ENCODE results near the gene S100Z. TPM values are rescaled to one million over a fixed set of nuclear protein-coding genes. Genes with fewer than 3 reads are reported as not detected.
"Not testable (repeated sequence)": the region's sequence is repeated elsewhere in the genome, so short reads cannot be mapped to it uniquely, and the experiment has no call there.

Gene S100Z
- total and polyA plus RNA-seq, 2 of the 8 experiments (the other 6 are each of a cell fraction or from before 2014, with no cell fraction given) = 0.30 TPM; not detected in 1

GRCh38 chr5:76854644-76855043, 4.8 kb downstream of the S100Z start (continued):
- TF ChIP-seq FOSL1 (IDR thresholded peaks at IDR 0.05; ENCODE audit: insufficient read depth, low read depth, low read length) = no peak
- TF ChIP-seq RAD21 (IDR thresholded peaks at IDR 0.05 in 1 of 2, conservative IDR thresholded peaks at IDR 0.05 in 1 of 2; ENCODE audit: low read depth in 2 of 2, low read length in 2 of 2) = no peak
- no peak for TF ChIP-seq GABPA (IDR thresholded peaks at IDR 0.05; ENCODE audit: borderline replicate concordance, insufficient read depth, low read length)
- TF ChIP-seq ATF2 (IDR thresholded peaks at IDR 0.05; ENCODE audit: low read length) = no peak
- no peak for TF ChIP-seq SRF (IDR thresholded peaks at IDR 0.05; ENCODE audit: low read depth, low read length)
- TF ChIP-seq BCL11A (IDR thresholded peaks at IDR 0.05; ENCODE audit: low read depth in 2 of 2, low read length in 2 of 2) = no peak

- H3K36me3 ChIP-seq (ENCODE audit: control insufficient read depth in 2 of 4, insufficient read depth in 4 of 4, low read length in 3 of 4); H3K4me1 ChIP-seq (replicated peaks in 1 of 4; ENCODE audit: control insufficient read depth in 3 of 4, insufficient read depth in 4 of 4, low read length in 3 of 4); H3K9me3 ChIP-seq (ENCODE audit: insufficient read depth in 2 of 2, low read depth in 1 of 2, low read length in 1 of 2); H2AFZ ChIP-seq (ENCODE audit: low read length); H3K79me1 ChIP-seq (ENCODE audit: low read depth, low read length); H3K27ac ChIP-seq (ENCODE audit: low read depth, low read length); H3K23ac ChIP-seq (ENCODE audit: insufficient read length); H3K14ac ChIP-seq (ENCODE audit: insufficient read length); FAIRE-seq; H2BK20ac ChIP-seq (ENCODE audit: low read length); H4K91ac ChIP-seq (replicated peaks; ENCODE audit: insufficient read length, low read length); H3K18ac ChIP-seq (ENCODE audit: extremely low read depth, low read length); H3K4ac ChIP-seq (replicated peaks; ENCODE audit: insufficient read length, low read depth, low read length); H2BK5ac ChIP-seq (ENCODE audit: low read depth, low read length); H3K23me2 ChIP-seq (ENCODE audit: low read depth, low read length); H3K56ac ChIP-seq (replicated peaks; ENCODE audit: insufficient read length, low read depth, low read length); H4K20me1 ChIP-seq (replicated peaks in 1 of 2; ENCODE audit: control insufficient read depth in 1 of 2, insufficient read depth in 2 of 2, low read length in 2 of 2); DNase-seq (ENCODE audit: low read depth in 1 of 2, low spot score in 2 of 2); H4K5ac ChIP-seq (ENCODE audit: insufficient read length, low read depth, low read length); H3K27me3 ChIP-seq (replicated peaks in 1 of 4; ENCODE audit: control insufficient read depth in 3 of 4, extremely low read depth in 1 of 4, insufficient read depth in 3 of 4, low read length in 3 of 4); H2AK5ac ChIP-seq (ENCODE audit: low read depth, low read length); POLR2A ChIA-PET (ENCODE audit: partially characterized antibody); H4K8ac ChIP-seq (ENCODE audit: extremely low read depth, insufficient read depth, low read length); H2BK120ac ChIP-seq (replicated peaks; ENCODE audit: low read depth, low read length); H3K79me2 ChIP-seq (ENCODE audit: control insufficient read depth in 1 of 2, insufficient read depth in 2 of 2, low read length in 2 of 2); H3K9ac ChIP-seq (replicated peaks in 1 of 4; ENCODE audit: extremely low read depth in 1 of 4, low read depth in 3 of 4, low read length in 3 of 4); H3K4me2 ChIP-seq (ENCODE audit: insufficient read depth in 1 of 2, low read depth in 2 of 2, low read length in 2 of 2); H3K4me3 ChIP-seq (ENCODE audit: extremely low read depth in 1 of 4, insufficient read depth in 2 of 4, low read depth in 3 of 4, low read length in 4 of 4); H2BK15ac ChIP-seq (ENCODE audit: low read length); H2BK12ac ChIP-seq (ENCODE audit: low read depth, low read length): not testable (repeated sequence)
- CTCF ChIA-PET (ENCODE audit: partially characterized antibody) = interaction anchor here (1.7 kb wide), 1 partner anchor 81 kb away, joined by 7 read pairs; no protein-coding TSS in a partner anchor
Measured at GRCh38 chr5:76855501-76855900, 5.7 kb downstream of the S100Z start.
